Fibroblast of pulmonary artery (primary cell): ENCODE results near the gene C2.
"Not testable (repeated sequence)": the region's sequence is repeated elsewhere in the genome, so short reads cannot be mapped to it uniquely, and the experiment has no call there.

Experiments used
- DNase-seq: peaks from one replicate; pipeline ENCODE4 v3.0.0-alpha.2; 2010; ENCODE audit warnings: low read depth
- H3K4me3 ChIP-seq: replicated peaks from 2 replicates; pipeline ENCODE4 v1.5.1; 2011; ENCODE audit warnings: low read depth, mild to moderate bottlenecking, control low read depth, low read length, moderate library complexity
- TF ChIP-seq, protein P1 (sequence below): IDR thresholded peaks from 2 replicates; pipeline ENCODE4 v1.5.1; 2011; ENCODE audit warnings: mild to moderate bottlenecking, control low read depth, low read length, inconsistent platforms; ENCODE audit errors: missing control alignments

Gene C2

DNA sequence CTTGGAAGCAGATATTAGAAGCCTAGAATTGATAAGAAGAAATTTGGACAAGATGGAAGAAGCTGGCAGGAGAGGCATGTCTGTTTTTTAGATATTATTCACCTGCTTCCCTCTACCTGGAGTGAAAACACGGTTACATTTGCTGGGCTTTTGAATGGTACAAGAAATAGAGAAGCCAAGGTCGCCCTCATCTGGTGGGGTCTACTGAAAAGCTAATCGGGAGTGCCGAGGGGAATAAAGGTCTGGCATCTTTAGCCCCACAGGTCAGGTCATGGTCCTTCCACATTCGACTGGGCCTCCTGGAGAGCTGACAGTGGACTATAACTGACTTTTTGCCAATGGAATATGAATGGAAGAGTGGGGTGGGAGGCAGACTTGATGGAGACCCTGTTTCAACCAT lies 4.6 kb upstream of the C2 start:
- no peak overlapping the region for H3K4me3 ChIP-seq
- peak; percentile 29 for DNase-seq
- TF ChIP-seq, protein P1, sequence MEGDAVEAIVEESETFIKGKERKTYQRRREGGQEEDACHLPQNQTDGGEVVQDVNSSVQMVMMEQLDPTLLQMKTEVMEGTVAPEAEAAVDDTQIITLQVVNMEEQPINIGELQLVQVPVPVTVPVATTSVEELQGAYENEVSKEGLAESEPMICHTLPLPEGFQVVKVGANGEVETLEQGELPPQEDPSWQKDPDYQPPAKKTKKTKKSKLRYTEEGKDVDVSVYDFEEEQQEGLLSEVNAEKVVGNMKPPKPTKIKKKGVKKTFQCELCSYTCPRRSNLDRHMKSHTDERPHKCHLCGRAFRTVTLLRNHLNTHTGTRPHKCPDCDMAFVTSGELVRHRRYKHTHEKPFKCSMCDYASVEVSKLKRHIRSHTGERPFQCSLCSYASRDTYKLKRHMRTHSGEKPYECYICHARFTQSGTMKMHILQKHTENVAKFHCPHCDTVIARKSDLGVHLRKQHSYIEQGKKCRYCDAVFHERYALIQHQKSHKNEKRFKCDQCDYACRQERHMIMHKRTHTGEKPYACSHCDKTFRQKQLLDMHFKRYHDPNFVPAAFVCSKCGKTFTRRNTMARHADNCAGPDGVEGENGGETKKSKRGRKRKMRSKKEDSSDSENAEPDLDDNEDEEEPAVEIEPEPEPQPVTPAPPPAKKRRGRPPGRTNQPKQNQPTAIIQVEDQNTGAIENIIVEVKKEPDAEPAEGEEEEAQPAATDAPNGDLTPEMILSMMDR, result peak; percentile 26

GRCh38 chr6:31927863-31928671 lies 550 bp downstream of the C2 start:
- TF ChIP-seq, protein P1, result no peak
- no peak overlapping the region for H3K4me3 ChIP-seq
- no peak for DNase-seq

DNA sequence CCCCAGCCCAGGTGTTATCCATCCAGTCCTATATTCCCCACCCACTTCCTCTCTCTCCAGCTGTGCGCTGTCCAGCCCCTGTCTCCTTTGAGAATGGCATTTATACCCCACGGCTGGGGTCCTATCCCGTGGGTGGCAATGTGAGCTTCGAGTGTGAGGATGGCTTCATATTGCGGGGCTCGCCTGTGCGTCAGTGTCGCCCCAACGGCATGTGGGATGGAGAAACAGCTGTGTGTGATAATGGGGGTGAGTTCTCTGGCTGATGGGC lies 1.1 kb downstream of the C2 start:
- TF ChIP-seq, protein P1, result no peak
- no peak for DNase-seq
- H3K4me3 ChIP-seq, result no peak overlapping the region

DNA sequence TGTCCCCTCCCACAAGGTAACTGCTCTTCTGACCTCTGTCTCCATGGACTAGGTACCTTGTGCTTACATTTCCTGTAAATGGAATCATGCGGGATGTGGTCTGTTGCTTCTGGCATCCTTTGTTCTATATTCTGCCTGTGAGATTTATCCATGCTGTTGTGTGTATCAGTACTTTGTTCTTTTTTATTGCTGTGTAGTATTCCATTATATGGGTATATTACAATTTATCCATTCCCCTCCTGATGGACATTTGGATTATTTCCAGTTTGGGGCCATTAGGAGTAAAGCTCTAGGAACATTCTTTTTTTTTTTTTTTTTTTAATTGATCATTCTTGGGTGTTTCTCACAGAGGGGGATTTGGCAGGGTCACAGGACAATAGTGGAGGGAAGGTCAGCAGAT lies 3.4 kb downstream of the C2 start:
- DNase-seq, result no peak
- no peak overlapping the region for H3K4me3 ChIP-seq
- TF ChIP-seq, protein P1, result no peak

GRCh38 chr6:31932137-31932536 lies 4.6 kb downstream of the C2 start:
- not testable (repeated sequence) for H3K4me3 ChIP-seq, DNase-seq

DNA sequence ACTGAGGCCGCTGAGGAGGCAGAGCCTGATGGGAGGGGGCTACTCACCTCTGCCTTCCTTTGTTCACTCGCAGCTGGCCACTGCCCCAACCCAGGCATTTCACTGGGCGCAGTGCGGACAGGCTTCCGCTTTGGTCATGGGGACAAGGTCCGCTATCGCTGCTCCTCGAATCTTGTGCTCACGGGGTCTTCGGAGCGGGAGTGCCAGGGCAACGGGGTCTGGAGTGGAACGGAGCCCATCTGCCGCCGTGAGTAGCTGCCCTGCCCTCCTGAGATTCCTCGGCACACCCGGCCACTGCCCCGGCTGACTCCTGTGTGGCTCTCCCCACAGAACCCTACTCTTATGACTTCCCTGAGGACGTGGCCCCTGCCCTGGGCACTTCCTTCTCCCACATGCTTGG lies 6.0 kb downstream of the C2 start:
- TF ChIP-seq, protein P1, result no peak
- no peak overlapping the region for H3K4me3 ChIP-seq
- DNase-seq, result no peak

- H3K4me3 ChIP-seq, result no peak overlapping the region
- TF ChIP-seq, protein P1, result no peak
- no peak for DNase-seq
Measured at GRCh38 chr6:31935021-31935420, 7.5 kb downstream of the C2 start.

GRCh38 chr6:31935823-31936222 lies 8.3 kb downstream of the C2 start:
- no peak overlapping the region for H3K4me3 ChIP-seq
- no peak for DNase-seq
- TF ChIP-seq, protein P1, result no peak
